Mesenchymal stem cell (in vitro differentiated cells and primary cell): ENCODE results near the gene MICAL3.

ENCODE experiments used
- DNase-seq: peaks from one replicate; pipeline ENCODE4 v3.0.0-alpha.2; 2013
- H2AFZ ChIP-seq: one replicate; pipeline ENCODE4 v1.6.1; 2013; ENCODE audit warnings: low read depth, mild to moderate bottlenecking, control low read depth, inconsistent platforms, low read length, moderate library complexity
- H2AK5ac ChIP-seq: 2 replicates; pipeline ENCODE4 v1.6.1; 2013; ENCODE audit warnings: low read length, moderate library complexity, mild to moderate bottlenecking, inconsistent platforms; ENCODE audit not compliant: severe bottlenecking
- H2BK120ac ChIP-seq: one replicate; pipeline ENCODE4 v1.6.1; 2013; ENCODE audit warnings: low read depth, mild to moderate bottlenecking, inconsistent platforms, low read length, moderate library complexity
- H2BK12ac ChIP-seq, 2 experiments: one replicate each; pipeline ENCODE4 v1.6.1; 2013; ENCODE audit warnings: inconsistent platforms in 2 of 2, low read length in 2 of 2, mild to moderate bottlenecking in 2 of 2, moderate library complexity in 2 of 2, control low read depth in 1 of 2
- H2BK15ac ChIP-seq: one replicate; pipeline ENCODE4 v1.6.1; 2013; ENCODE audit warnings: mild to moderate bottlenecking, low read depth, inconsistent platforms; ENCODE audit not compliant: poor library complexity, severe bottlenecking
- H2BK5ac ChIP-seq: 2 replicates; pipeline ENCODE4 v1.6.1; 2013; ENCODE audit warnings: low read depth, mild to moderate bottlenecking, low read length, control low read depth, inconsistent platforms; ENCODE audit not compliant: poor library complexity, severe bottlenecking
- H3K14ac ChIP-seq, 2 experiments: one replicate each; pipeline ENCODE4 v1.6.1; 2013; ENCODE audit warnings: inconsistent platforms in 2 of 2, low read length in 2 of 2, control low read depth in 1 of 2, mild to moderate bottlenecking in 1 of 2, moderate library complexity in 1 of 2
- H3K18ac ChIP-seq, 2 experiments: one replicate each; pipeline ENCODE4 v1.6.1; 2013; ENCODE audit warnings: inconsistent platforms in 2 of 2, low read length in 2 of 2, control low read depth in 1 of 2, low read depth in 1 of 2, mild to moderate bottlenecking in 1 of 2
- H3K23ac ChIP-seq, 2 experiments: one replicate each; pipeline ENCODE4 v1.6.1; 2013; ENCODE audit warnings: inconsistent platforms in 2 of 2, low read length in 2 of 2, mild to moderate bottlenecking in 2 of 2, moderate library complexity in 2 of 2, control low read depth in 1 of 2
- H3K27ac ChIP-seq: 2 replicates; pipeline ENCODE4 v1.5.1; 2013; ENCODE audit warnings: mild to moderate bottlenecking, moderate library complexity, low read length, control low read depth, inconsistent platforms; ENCODE audit not compliant: poor library complexity, severe bottlenecking
- H3K27me3 ChIP-seq, 2 experiments: 2 replicates each; pipeline versions ENCODE4 v1.6.1 to v1.7.0; 2013; ENCODE audit warnings: low read length in 2 of 2, mild to moderate bottlenecking in 2 of 2, moderate library complexity in 2 of 2, control low read depth in 1 of 2, inconsistent platforms in 1 of 2; ENCODE audit not compliant: control insufficient read depth in 1 of 2, insufficient read depth in 1 of 2
- H3K36me3 ChIP-seq, 2 experiments: 2 replicates each; pipeline versions ENCODE4 v1.6.1 to v1.7.0; 2013; ENCODE audit warnings: low read length in 2 of 2, control low read depth in 1 of 2, inconsistent platforms in 1 of 2, low read depth in 1 of 2, mild to moderate bottlenecking in 1 of 2; ENCODE audit not compliant: insufficient read depth in 2 of 2, control insufficient read depth in 1 of 2
- H3K4ac ChIP-seq, 2 experiments: one replicate each; pipeline ENCODE4 v1.6.1; 2013; ENCODE audit warnings: inconsistent platforms in 2 of 2, low read length in 2 of 2, mild to moderate bottlenecking in 2 of 2, moderate library complexity in 2 of 2, control low read depth in 1 of 2, low read depth in 1 of 2
- H3K4me1 ChIP-seq: 2 replicates; pipeline ENCODE4 v1.6.1; 2013; ENCODE audit warnings: low read depth, low read length, control low read depth; ENCODE audit not compliant: control insufficient read depth, insufficient read depth
- H3K4me2 ChIP-seq: 2 replicates; pipeline ENCODE4 v1.6.1; 2013; ENCODE audit warnings: low read length, mild to moderate bottlenecking, inconsistent platforms; ENCODE audit not compliant: poor library complexity, severe bottlenecking
- H3K4me3 ChIP-seq, 2 experiments: 2 replicates each; pipeline versions ENCODE4 v1.5.1 to v1.7.0; 2013; ENCODE audit warnings: low read length in 2 of 2, mild to moderate bottlenecking in 2 of 2, control low read depth in 1 of 2, low read depth in 1 of 2; ENCODE audit not compliant: insufficient read depth in 1 of 2
- H3K79me1 ChIP-seq: replicated peaks from 2 replicates; pipeline ENCODE4 v1.6.1; 2013; ENCODE audit warnings: mild to moderate bottlenecking, control low read depth, low read length, inconsistent platforms; ENCODE audit not compliant: poor library complexity, severe bottlenecking
- H3K9ac ChIP-seq: 2 replicates; pipeline ENCODE4 v1.7.0; 2013; ENCODE audit warnings: mild to moderate bottlenecking, low read length, moderate library complexity
- H3K9me3 ChIP-seq: 2 replicates; pipeline ENCODE4 v1.7.0; 2013; ENCODE audit warnings: mild to moderate bottlenecking, low read length; ENCODE audit not compliant: control insufficient read depth
- H4K8ac ChIP-seq: one replicate; pipeline ENCODE4 v1.6.1; 2013; ENCODE audit warnings: inconsistent platforms, mild to moderate bottlenecking, low read length, moderate library complexity
- H4K91ac ChIP-seq: one replicate; pipeline ENCODE4 v1.6.1; 2013; ENCODE audit warnings: mild to moderate bottlenecking, low read length, inconsistent platforms
- WGBS: methylation state at CpG from one replicate; pipeline ENCODE4 v1.1.7; 2013; ENCODE audit warnings: mixed read lengths; 5-methylcytosine and 5-hydroxymethylcytosine counted together

Gene MICAL3

DNA sequence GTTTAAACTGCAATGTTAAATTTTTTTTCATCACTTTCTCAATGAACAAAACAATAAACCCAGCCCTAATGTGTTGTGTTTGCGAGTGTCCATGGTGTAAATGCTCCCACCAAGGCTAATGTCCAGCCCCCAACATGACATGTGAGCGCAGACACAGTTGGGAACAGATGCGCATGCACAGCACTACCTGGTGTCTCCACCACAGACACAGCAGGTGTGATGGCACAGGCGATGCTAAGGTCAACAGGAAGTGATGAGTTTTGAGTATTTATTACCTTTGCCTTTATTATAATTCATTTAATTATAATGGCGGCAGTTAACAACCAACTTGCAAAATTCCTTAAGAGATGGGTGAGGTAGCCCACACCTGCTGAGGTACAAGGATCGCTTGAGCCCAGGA, 42.9 kb downstream of the MICAL3 start:
- no peak overlapping the region for H3K4ac ChIP-seq
- no peak overlapping the region for H3K23ac ChIP-seq
- H2BK120ac ChIP-seq: no peak overlapping the region
- no peak overlapping the region for H3K4me3 ChIP-seq
- 98% methylated on average over 4 of the region's 6 CpGs for WGBS
- no peak overlapping the region for H3K18ac ChIP-seq
- H3K27ac ChIP-seq: no peak overlapping the region
- no peak overlapping the region for H4K91ac ChIP-seq
- no peak overlapping the region for H3K9ac ChIP-seq
- DNase-seq: no peak
- no peak overlapping the region for H4K8ac ChIP-seq
- H3K9me3 ChIP-seq: no peaks in the 10 kb centered on the region
- no peak overlapping the region for H2BK15ac ChIP-seq
- H2AK5ac ChIP-seq: peak overlapping the region; percentile 76
- H2AFZ ChIP-seq: no peak overlapping the region
- H3K4me1 ChIP-seq: peaks cover 38% of the 10 kb centered on the region
- no peak overlapping the region for H2BK5ac ChIP-seq
- H3K4me2 ChIP-seq: no peak overlapping the region
- H3K27me3 ChIP-seq: no peaks in the 10 kb centered on the region
- no peaks in the 10 kb centered on the region for H3K79me1 ChIP-seq
- H2BK12ac ChIP-seq: peak overlapping the region; percentile 12 to 60
- H3K36me3 ChIP-seq: peaks cover 0 to 17% of the 10 kb centered on the region in 2 experiments
- H3K14ac ChIP-seq: no peak overlapping the region

DNA sequence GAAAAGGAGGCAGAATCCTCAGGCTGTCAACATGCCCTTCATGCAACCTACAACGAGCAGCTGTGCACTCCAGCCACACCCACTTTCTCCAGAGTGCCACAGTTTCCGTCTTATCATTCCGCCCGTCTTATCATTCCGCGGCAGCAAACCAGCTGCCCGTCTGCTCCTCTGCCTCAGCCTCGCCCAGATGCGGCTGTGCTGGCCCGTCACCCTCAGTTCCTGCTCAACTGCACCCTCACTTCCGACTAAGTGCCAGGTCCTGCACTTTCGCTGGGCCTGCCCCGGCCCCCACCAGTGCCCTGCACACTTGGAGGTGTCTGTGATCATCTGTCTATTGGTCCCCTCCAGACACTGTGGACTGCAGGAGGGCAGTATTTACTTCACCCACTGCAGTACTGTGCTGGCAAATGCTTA, 43.7 kb downstream of the MICAL3 start:
- Histone ChIP-seq H3K79me1 (no peaks in the 10 kb centered on the region), H3K4me2 (no peak overlapping the region), H3K9me3 (no peaks in the 10 kb centered on the region), H2AK5ac (no peak overlapping the region), H3K23ac (no peak overlapping the region), H2AFZ (no peak overlapping the region), H2BK5ac (no peak overlapping the region), H3K18ac (peak overlapping the region in 1 of 2 experiments; percentile 65), H4K8ac (peak overlapping the region; percentile 19), H3K4me1 (peaks cover 35% of the 10 kb centered on the region), H2BK120ac (no peak overlapping the region), H3K14ac (peak overlapping the region in 1 of 2 experiments; percentile 35), H3K36me3 (peaks cover 0 to 17% of the 10 kb centered on the region in 2 experiments), H2BK12ac (no peak overlapping the region), H3K9ac (peak overlapping the region; percentile 48), H3K4ac (no peak overlapping the region), H3K27ac (no peak overlapping the region), H3K4me3 (peak overlapping the region in 1 of 2 experiments; percentile 72), H3K27me3 (no peaks in the 10 kb centered on the region), H4K91ac (peak overlapping the region; percentile 43), H2BK15ac (no peak overlapping the region)
- 84% methylated on average over 13 of the region's 13 CpGs for WGBS
- no peak for DNase-seq

DNA sequence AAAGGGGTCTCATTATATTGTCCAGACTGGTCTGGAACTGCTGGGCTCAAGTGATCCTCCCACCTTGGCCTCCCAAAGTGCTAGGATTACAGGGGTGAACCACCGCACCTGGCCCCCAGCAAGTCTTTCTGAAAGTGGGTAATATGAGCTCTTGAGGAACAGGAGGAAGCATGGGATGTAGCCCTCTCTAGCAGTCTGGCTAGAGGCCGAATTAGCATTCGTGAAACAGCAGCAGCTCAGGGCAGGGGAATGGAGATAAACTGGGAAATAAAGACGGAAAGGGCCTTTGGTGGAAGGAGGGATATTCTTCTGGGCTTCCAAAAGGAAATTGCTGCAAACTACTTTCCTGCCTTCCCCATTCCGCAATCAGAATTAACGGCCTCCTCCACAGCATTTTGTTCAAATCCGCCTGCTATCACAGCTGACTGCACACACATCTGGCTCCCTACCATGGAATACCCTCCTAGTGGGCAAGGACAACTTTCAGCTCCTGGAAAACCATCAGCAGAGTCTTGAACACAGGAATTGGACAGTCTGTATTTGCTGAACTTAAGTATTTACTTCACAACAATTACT, 44.3 kb downstream of the MICAL3 start:
- Histone ChIP-seq H3K36me3 (peaks cover 0 to 17% of the 10 kb centered on the region in 2 experiments), H3K4me2 (no peak overlapping the region), H2AFZ (no peak overlapping the region), H2BK120ac (no peak overlapping the region), H4K91ac (no peak overlapping the region), H3K79me1 (no peaks in the 10 kb centered on the region), H3K27ac (peak overlapping the region; percentile 27), H3K23ac (no peak overlapping the region), H3K9me3 (no peaks in the 10 kb centered on the region), H2BK12ac (no peak overlapping the region), H3K4me1 (peaks cover 31% of the 10 kb centered on the region), H3K4ac (no peak overlapping the region), H3K18ac (no peak overlapping the region), H3K4me3 (peak overlapping the region in 1 of 2 experiments; percentile 72), H2BK15ac (peak overlapping the region; percentile 2), H3K9ac (peak overlapping the region; percentile 48), H3K27me3 (no peaks in the 10 kb centered on the region), H2AK5ac (no peak overlapping the region), H2BK5ac (no peak overlapping the region), H4K8ac (no peak overlapping the region), H3K14ac (no peak overlapping the region)
- no peak for DNase-seq
- WGBS: 88% methylated on average over 7 of the region's 7 CpGs

DNA sequence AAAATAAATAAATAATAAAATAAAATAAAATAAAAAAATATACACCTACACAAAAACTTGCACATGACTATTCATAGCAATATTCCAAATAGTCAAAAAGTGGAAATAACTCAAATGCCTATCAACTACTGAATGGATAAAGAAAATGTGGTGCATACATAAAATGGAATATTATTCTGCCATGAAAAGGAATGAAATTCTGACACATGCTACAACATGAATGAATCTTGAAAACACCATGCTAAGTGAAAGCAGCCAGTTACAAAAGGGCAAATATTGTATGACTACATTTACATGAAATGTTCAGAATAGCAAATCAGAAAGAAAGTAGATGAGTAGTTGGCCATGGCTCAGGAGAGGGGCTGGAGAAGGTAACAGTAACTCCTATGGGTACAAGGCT, 46.3 kb downstream of the MICAL3 start:
- Histone ChIP-seq H3K4me2 (no peak overlapping the region), H2BK5ac (no peak overlapping the region), H3K14ac (no peak overlapping the region), H4K91ac (no peak overlapping the region), H2AK5ac (no peak overlapping the region), H3K36me3 (peaks cover 0 to 26% of the 10 kb centered on the region in 2 experiments), H3K4me3 (no peak overlapping the region), H2AFZ (no peak overlapping the region), H3K23ac (no peak overlapping the region), H3K4ac (no peak overlapping the region), H2BK120ac (no peak overlapping the region), H3K4me1 (peaks cover 28% of the 10 kb centered on the region), H3K9ac (no peak overlapping the region), H3K79me1 (no peaks in the 10 kb centered on the region), H2BK15ac (no peak overlapping the region), H3K27me3 (no peaks in the 10 kb centered on the region), H2BK12ac (no peak overlapping the region), H3K27ac (no peak overlapping the region), H4K8ac (no peak overlapping the region), H3K18ac (no peak overlapping the region), H3K9me3 (no peaks in the 10 kb centered on the region)
- no peak for DNase-seq
